Hair follicular keratinocyte (primary cell): Measurements from ENCODE around the gene CCDC122. TPM values are rescaled to one million over a fixed set of nuclear protein-coding genes. Genes with fewer than 3 reads are reported as not detected.

ENCODE experiments used
- total RNA-seq: library from RNA; depleted of rRNA; stranded (reverse); fragments of >200 nt; gene quantifications from 2 replicates; pipeline ENCODE4 v1.2.3, GENCODE V29; 2015

Gene CCDC122
- total RNA-seq: 7.4 and 13.3 TPM in 2 replicates

DNA sequence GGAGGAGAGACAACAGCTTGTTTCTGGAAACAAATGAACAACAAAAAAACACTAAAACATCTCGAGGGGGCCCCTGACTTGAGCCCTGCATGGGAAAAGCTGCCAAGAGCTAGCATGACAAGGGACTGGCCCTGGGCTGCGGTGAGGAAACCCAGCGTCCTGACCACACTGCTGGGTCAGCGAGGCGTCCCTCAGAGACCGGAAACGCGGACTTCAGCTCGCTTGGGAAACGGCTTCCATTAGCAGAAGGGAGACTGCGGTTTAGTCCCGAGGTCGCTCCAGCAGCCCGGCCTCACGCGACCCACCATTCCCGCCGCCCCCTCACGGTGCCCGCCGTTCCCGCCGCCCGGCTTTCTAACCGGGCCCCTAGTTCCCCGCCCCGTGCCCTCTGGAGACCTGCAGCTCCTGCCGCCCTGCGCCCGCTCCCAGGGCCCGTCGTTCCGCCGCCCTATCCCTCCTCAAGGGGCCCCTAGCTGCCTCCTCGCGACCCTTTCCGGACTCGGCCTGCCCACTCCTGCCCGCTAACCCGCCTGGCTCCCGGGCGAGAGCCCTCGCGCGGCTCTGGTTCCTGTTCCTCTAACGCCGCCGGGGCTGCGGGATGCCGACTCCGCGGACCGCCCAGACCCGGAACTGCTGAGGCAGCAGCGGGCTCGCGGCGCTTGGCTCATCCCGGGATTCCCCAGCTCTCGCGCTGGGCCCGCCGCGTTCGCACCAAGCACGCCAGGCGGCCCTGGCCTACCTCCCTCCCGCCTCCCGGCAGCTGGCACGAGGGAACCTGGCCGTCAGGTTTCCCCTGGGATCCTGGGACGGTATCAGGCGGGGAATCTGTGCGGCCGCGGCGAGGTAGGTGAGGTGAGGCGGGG lies at the start of gene CCDC122:
Gene CCDC122 (minus strand): TSS at position 849 of the 863 bp plus-strand sequence. CDS start 10,364 bp downstream, outside the sequence.

DNA sequence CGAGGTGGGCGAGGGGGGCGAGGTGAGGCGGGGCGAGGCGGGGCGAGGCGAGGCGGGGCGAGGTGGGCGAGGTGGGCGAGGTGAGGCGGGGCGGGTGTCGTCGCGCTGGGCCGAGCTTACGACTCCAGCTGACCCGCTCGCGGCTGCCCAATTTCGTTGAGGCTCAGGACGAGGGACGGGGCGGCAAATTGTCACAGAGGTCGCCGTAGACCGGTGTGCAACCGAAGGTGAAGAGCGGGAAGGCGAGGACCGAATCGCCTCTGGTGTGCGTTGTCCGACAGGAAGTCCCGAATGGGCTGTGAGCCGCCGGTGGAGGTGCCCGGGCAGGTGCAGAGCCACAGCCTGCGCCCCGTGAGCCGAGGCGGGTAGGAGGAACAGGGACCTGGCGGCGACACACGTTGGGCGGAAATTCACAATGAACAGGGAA lies 228 bp upstream of the CCDC122 start, which contains the start of gene LACC1:
Gene LACC1 (plus strand): TSS at position 150 of the 427 bp plus-strand sequence. CDS start 1,082 bp downstream, outside the sequence.

DNA sequence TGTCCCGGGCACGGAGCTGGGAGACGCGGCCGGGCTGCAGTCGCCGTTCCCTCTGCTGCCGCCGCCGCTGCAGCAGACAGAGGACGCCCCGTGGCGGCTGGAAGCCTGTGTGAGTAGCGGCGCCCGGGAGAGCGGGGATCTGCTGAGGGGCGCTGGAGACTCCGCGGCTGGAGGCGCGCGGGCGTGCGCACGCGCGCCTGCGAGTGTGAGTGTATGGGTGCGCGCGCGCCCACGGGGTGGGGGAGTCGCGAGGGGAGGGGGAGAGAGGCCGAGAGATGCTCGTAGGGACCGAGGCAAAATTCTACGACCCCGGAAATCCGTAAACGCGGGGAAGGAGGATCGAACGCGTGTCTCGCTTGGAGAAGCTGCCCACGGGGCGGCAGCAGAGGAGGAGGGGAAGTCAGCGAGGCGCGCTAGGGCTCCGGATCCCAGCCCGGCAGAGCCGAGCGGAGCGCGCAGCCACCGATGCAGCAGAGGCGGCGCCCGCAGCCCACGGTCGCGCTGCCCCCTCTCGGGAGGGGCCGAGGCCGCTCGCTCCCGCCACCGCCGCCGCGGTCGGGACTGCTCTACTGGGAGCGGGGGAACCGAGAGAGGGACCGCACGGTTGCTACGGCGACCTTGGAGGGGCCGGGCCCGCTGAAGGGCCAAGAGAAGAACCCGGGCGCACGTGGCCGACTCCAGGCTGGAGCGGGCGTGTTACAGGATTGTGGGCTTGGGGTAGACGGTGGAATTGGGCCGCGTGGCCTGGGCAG lies 92.6 kb downstream of the CCDC122 start, which contains the start of gene ENOX1:
Gene ENOX1 (minus strand): TSS at position 207 of the 752 bp plus-strand sequence.

Other genes starting within 250 kb of the CCDC122 start
- 0.47 and 0.99 TPM in 2 replicates for gene ENOX1, start 92.8 kb downstream of the CCDC122 start, total RNA-seq
- gene LACC1, start 164 bp upstream of the CCDC122 start, total RNA-seq: 6.0 and 14.1 TPM in 2 replicates